ENCODE data around the gene CNOT3.

Gene CNOT3

DNA sequence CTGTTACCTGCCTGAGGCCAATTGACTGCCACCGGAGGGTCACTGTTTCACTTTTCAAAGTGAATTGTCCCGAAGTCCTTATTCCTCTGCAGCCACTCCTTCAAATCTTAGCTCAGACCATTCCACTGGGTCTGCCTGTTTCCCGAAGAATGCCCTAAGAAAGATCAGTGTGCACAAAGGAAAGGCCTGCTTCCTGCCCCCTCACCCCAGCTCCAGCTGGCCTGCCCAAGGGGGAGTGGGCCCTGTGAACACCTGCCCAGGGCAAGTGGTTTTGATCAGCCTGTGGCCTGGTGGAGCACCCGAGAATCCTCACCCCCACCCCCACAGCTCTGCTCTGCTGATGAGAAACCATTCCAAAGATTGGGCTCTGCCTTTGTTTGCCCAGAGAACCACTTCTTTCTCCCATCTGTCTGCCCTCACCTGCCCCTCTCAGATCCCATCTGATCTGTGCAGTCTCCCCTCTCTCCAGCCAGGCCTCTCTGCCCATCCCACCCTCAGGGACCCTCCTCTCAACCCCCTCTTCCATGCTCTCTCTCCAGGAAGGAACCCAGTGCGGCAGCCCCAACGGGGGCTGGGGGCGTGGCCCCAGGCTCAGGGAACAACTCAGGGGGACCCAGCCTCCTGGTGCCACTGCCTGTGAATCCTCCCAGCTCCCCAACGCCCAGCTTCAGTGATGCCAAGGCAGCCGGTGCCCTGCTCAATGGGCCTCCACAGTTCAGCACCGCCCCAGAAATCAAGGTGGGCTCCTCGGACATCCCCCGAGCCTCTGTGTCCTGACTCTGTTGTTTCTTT is 11.7 kb downstream of the CNOT3 start:
- DNase-seq (ENCODE audit: low read depth in 2 of 2) = no peak

DNA sequence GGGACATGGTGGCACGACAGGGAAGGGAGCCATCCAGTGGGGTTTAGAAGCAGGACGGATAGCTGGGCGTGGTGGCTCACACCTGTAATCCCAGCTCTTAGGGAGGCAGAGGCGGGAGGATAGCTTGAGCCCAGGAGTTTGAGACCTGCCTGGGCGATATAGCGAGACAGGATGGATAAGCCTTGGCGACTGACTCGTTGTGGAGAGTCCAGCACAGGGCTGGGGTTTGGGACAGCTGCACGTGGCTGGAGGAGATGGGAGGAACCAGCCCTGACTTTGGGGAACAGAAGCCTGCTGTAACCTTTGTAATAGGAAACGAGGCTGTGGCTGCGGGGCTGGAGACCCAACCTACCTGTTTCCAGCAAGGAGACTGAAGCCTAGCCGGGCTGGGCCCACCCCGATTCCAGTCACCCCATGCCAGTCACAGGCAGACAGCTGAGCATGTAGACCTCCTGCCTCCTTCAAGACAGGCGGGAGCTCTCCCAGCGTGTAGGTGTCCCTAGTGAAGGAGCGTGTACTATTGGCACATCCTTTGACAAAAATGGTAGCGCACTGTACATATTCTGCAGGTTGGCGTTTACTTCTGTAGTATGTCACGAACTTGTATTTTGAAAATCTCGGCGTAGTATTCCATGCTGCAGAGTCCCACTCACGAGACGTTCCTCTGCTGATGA is 13.9 kb downstream of the CNOT3 start:
- no peak for DNase-seq (ENCODE audit: low read depth in 2 of 2)

GRCh38 chr19:54152267-54152666 is 14.7 kb downstream of the CNOT3 start:
- no peak for DNase-seq (ENCODE audit: low read depth in 2 of 2)

DNA sequence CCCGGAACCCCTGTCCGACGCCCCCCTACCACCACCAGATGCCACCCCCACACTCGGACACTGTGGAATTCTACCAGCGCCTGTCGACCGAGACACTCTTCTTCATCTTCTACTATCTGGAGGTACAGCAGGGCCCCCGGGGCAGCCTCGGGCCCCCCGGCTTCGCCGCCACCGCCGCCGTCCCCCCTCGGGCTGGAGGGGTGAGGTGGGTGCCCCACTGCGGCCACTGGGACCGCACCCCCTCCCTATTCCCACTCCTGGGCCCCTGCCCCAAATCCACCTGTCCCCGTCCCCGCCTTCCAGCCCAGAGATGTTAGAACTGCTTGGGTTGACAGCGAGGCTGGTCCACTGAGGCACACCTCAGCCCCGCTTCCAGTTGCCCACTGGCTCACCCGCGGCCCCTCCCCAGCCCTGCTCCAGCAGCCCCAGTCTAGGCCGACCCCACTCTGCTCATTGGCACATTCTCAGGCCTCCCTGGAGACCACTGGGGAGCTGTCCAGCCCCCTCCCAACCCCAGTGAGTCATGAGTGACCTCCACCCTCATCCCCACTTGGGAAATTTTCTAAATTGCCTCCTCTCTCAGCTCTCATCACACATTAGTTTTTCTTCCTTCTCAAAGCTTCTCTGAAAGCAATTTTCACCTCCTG is 15.4 kb downstream of the CNOT3 start:
- DNase-seq (ENCODE audit: low read depth in 2 of 2) = no peak

GRCh38 chr19:54153731-54154326 is 16.3 kb downstream of the CNOT3 start:
- no peak for DNase-seq (ENCODE audit: low read depth in 2 of 2)

DNA sequence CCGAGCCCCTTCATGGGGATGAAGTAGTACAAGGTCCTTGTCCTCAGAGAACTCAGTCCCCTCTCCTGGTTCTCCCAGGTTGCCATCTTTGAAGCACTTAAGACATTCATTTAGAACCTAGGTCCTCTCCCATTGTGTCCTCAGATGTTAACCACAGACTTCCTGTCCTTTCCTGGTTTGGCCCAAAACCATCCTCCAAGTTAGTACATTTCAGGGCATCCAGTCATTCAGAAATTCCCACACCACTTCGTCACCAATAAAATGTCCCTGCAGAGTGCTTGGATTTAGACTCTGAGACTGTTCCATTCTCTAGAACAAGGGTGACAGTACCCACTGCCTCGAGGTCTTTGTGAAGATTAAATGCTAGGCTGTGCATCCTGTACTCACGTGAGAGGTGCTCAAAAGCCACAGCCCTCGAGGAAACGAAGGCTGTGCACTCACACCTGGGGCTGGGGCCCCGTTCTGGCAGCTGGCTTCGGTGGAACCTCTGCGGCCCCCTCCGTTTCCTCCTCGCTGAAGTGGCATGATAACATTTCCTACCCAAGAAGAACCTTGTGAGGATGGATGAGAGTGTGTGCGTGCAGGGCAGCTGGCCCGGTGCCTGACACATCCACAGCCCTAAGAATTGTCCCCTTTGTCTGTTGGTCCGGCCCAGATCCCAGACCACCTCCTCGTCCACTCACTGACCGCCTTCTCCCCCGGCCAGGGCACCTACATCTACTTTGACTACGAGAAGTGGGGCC is 17.2 kb downstream of the CNOT3 start:
- no peak for DNase-seq (ENCODE audit: low read depth in 2 of 2)

DNA sequence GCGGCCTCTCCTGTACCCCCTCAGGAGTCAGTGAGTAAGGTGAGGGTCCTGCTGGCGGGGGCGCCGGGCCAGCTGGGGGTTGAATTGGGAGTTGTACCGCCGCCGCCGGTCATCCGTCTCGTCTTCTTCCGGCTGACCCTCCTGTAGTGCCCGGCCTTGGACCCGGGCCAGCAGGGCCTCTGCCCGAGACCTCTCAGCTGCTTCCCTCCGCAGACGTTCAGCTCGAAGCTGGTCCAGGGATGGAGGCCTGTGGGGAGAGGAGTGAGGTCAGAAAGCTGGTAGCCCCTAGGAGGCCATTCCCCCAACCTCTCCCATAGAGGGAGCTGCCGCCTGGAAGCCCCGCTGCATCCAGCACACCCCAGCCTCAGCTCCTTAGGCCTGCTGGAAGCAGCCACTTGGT is 18.1 kb downstream of the CNOT3 start:
- DNase-seq (ENCODE audit: low read depth in 2 of 2) = no peak

- DNase-seq (ENCODE audit: low read depth in 2 of 2) = no peak
Measured at GRCh38 chr19:54156490-54156889, 18.9 kb downstream of the CNOT3 start.

GRCh38 chr19:54156953-54157352 is 19.4 kb downstream of the CNOT3 start:
- no peak for DNase-seq (ENCODE audit: low read depth in 2 of 2)

DNA sequence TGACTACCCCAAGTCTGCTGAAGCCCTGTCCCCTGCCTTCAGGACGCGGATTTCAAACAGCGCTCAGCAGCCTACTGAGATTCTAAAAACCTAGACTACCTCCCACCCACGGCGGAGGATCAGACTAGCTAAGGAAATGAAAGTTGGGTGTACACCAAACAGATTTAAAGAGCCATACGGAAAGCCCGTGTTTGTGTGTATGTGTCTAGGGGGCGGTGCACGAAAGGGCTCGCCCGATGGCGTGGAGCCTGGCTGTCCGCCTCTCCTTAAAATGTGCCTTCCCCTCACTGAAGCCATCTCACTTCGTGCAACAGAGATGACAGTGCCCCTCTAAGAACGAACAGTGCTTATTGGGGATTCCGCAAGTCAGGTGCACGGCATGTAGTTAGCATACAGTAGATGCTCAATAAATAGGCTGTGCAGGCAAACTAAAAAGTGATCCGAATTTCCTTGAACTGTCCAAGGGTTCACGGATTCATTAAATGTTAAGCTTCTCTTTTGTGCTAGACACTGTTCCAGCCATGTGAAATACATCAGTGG is 21.3 kb downstream of the CNOT3 start:
- DNase-seq (ENCODE audit: low read depth in 2 of 2) = no peak

DNA sequence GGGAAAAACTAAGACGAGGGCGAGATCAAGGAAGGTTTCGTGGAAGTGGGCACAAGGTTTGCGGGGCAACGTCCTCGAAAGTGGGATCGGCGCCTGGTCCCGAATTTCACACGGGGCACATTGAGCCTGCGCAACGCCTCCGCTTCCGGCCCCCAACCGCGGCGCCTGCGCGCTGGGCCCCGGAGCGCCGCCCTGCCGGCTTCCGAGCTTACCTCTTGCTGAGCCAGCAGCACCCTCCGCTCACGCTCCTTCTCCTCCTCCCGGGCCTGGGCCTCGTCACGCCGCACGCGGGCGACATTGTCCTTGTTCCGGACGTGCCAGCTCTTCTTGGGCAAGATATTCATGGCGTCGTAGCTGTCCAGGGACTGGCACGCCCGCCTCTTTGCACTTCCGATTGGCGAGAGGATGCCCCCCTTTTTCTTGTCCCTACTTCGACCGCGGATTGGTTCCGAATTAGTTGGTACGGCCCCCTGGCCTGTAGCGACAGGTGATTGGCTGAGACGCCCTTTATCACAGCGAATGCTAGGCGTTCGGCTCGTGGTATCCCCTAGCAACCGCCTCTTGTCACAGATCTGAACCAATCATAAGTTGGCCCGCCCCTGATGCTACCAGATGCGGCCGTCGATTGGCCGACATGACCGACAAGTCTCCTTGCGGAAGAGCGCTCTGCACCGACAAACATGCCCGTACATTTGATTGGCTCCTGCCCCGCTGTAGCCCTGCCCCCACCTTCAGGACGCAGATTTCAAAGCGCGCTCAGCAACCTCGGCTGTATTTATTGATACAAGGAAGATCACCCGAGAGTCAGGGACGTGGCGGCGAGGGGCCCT is 22.0 kb downstream of the CNOT3 start, which contains the start of gene LENG1:
TSS of gene LENG1 (minus strand) at position 370 of the 830 bp plus-strand sequence. CDS start at position 344, 26 bp downstream.
- peak; percentile 85 to 96 for DNase-seq (ENCODE audit: low read depth in 2 of 2)

DNA sequence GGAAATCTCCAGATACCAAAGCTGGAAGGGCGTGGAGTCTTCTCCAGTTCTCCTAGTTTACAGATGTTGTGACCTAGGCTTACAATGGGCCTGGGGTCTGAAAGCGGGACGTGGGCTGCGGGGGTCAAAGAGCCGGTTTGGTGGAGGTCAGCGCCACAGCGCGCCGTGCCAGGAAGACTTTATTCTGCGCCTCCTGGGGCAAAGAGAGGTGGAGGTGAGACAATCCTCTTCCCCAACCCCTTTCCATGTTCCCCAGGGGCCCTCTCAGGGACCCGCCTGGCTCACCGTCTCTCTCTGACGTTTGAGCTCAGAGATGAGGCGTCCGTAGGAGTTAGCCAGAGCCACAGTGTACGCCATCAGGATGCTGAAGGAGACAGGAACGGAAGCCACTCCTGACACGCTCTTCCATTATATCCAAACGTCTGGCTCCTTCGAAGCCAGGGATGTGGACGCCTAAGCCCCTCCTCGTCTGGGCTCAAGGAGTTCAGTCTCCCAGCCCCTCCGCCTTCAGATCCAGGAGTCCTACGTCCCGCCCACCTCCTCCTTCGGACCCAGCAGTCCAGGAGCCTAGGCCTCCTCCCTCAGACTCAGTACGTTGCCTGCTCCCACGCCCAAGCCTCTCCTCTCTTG is 22.7 kb downstream of the CNOT3 start:
- DNase-seq (ENCODE audit: low read depth in 2 of 2) = no peak

- DNase-seq (ENCODE audit: low read depth in 2 of 2) = no peak
Measured at GRCh38 chr19:54160854-54161253, 23.3 kb downstream of the CNOT3 start.

- peak; percentile 74 to 77 for DNase-seq (ENCODE audit: low read depth in 2 of 2)
Measured at GRCh38 chr19:54162241-54162805, 24.8 kb downstream of the CNOT3 start.

DNA sequence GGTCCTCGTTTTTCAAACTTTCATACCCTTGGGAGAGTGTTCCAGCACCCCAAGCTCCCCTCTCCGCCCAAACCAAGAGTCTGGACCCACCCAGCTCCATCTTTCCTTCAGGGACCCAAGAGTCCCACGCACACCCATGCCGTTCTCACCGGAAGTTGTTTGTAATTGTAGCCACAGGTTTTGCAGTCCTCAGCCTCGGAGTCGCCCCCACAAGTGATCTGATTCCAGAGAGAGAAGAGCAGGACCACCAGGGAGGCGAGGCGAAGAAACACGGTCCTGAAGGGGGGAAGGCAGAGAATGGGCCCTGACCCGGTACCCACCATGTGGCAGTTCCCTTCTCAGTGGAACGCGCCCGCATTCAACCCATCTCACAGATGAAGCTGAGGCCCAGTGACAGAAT is 25.3 kb downstream of the CNOT3 start:
- DNase-seq (ENCODE audit: low read depth in 2 of 2) = no peak

DNA sequence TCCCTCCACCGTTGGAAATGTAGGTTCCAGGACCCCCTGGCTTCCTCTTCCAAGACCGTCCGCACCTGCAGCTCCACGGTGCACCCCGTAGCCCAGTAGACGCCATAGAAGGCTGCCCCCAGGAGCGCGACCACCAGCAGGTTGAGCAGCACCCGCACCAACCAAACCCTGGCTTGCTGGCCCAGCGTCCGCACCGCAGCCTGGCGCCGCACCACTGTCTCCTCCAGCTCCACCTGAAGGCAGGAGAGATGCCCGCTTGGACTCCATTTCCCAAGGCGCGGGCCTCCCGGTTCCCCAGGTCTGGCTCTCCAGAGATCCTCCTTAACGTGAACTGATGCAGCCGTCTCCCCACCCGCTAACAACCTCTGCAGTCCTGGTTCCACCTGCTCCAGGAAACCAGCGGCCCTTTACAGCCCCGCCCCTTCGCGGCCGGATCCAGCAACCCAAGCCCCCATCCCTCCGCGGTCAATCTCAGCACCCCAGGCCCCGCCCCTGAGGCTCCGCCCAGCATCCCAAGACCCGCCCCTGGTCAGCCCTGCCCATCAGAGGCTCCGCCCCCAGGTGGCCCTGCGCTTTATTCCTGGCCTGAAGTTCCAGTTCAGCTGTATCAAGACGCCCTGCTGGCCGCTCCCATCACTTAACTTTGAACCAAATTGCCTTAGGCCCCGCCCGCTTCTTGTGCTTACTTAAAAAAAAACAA is 27.0 kb downstream of the CNOT3 start:
- DNase-seq (ENCODE audit: low read depth in 2 of 2) = peak in 1 of 2 donors; percentile 37

DNA sequence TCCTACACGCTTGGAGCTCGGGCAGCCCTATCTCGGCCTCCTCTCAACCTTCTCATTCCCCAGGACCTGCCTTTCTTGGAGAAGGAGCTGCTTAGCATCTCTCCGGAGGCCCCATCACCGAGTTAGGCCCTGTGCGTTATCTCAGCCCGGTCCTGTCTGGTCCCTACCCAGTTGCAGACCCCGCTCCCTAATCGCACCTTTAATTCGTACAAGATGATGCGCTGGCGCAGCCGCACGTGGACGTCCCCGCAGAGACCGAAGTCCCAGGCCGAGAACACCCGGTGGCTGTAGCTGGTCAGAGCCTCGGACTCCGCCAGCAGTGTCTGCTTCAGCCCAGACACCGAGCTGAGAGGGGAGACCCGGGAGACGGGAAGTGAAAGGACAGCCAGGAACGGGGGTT is 27.7 kb downstream of the CNOT3 start:
- no peak for DNase-seq (ENCODE audit: low read depth in 2 of 2)

DNA sequence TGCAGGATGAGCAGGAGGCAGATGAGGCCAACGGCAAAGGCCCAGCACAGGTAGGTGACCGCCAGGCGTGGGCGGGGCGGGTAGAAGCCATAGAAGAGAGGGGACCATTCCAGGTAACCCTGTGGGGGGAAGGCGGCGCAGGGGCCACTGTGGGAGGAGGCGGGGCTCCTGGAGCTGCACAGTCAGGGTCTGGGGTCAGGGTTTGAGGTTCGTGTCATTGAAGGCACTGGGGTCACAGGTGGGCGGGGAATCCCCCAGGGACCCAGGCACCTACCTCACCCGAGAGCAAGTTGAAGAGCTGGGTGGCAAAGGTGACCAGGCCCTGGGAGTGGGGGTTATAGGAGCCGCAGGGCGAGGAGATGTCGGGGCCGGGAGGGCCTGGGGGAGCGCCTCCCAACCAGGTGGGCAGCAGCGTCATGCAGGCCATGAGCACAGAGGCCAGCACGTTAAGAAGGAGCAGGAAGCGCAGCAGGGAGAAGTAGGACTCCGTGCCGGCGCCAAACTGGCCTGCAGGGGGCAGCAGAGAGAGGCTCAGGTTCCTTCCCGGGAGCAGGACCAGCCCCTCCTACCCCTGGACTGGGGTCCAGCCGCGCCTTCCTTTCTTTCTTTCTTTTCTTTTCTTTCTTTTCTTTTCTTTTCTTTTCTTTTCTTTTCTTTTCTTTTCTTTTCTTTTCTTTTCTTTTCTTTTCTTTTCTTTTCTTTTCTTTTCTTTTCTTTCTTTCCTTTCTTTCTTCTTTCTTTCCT is 30.8 kb downstream of the CNOT3 start:
- peak; percentile 92 to 95 for DNase-seq (ENCODE audit: low read depth in 2 of 2)
